Caco-2 (cell line): ENCODE results near the gene REPIN1. TPM values are rescaled to one million over a fixed set of nuclear protein-coding genes. Genes with fewer than 3 reads are reported as not detected.
A peak's percentile ranks its signal among the peaks of the same experiment; 100 is the strongest.

ENCODE experiments used
- BruUV-seq: library from RNA; stranded (reverse); fragments of 400-500 nt; replicated peaks from 2 replicates; lab custom pipeline; 2021; lab: Mats Ljungman, UMichigan
- CTCF ChIA-PET: fragments of 300-600 bp; sonication (Branson Sonifier 250); formaldehyde crosslinking; loops from one replicate; lab custom pipeline; 2022; ENCODE audit warnings: antibody characterized with exemption; lab: Charles Lee
- POLR2A ChIA-PET: fragments of 300-600 bp; sonication (Branson Sonifier 250); formaldehyde crosslinking; loops from one replicate; lab custom pipeline; 2022; ENCODE audit warnings: antibody characterized with exemption; lab: Charles Lee
- DNase-seq, 2 experiments: peaks; one replicate each; pipeline versions ENCODE4 v3.0.0 to v3.0.0-alpha.2; 2020 to 2022
- H3K27me3 ChIP-seq: replicated peaks from 2 replicates; pipeline ENCODE4 v1.6.0; 2011; ENCODE audit warnings: low read length; ENCODE audit not compliant: control insufficient read depth, insufficient read depth
- H3K36me3 ChIP-seq: 2 replicates; pipeline ENCODE4 v1.5.1; 2011; ENCODE audit warnings: low read length; ENCODE audit not compliant: control insufficient read depth, insufficient read depth
- H3K4me1 ChIP-seq: fragments of 250-450 bp; sonication (Bioruptor Pico); 2 replicates; pipeline ENCODE4 v1.5.1; 2020; ENCODE audit warnings: mild to moderate bottlenecking
- H3K4me3 ChIP-seq: 2 replicates; pipeline ENCODE4 v1.5.1; 2011; ENCODE audit warnings: low read depth, mild to moderate bottlenecking, control low read depth, low read length
- H3K9me3 ChIP-seq: fragments of 250-450 bp; sonication (Bioruptor Pico); 2 replicates; pipeline ENCODE4 v1.5.1; 2020; ENCODE audit warnings: mild to moderate bottlenecking, moderate library complexity
- H3K27ac Mint-ChIP-seq: one replicate; pipeline ENCODE4 v1.8.0; 2022; ENCODE audit warnings: mixed read lengths; ENCODE audit not compliant: unreplicated experiment
- H3K27me3 Mint-ChIP-seq: one replicate; pipeline ENCODE4 v1.8.0; 2022; ENCODE audit warnings: mixed read lengths; ENCODE audit not compliant: insufficient read depth, unreplicated experiment
- H3K36me3 Mint-ChIP-seq: one replicate; pipeline ENCODE4 v1.8.0; 2022; ENCODE audit warnings: mild to moderate bottlenecking, mixed read lengths; ENCODE audit not compliant: insufficient read depth, unreplicated experiment
- H3K4me1 Mint-ChIP-seq: one replicate; pipeline ENCODE4 v1.8.0; 2022; ENCODE audit warnings: low read depth, mixed read lengths; ENCODE audit not compliant: unreplicated experiment
- H3K4me3 Mint-ChIP-seq: one replicate; pipeline ENCODE4 v1.8.0; 2022; ENCODE audit warnings: mild to moderate bottlenecking, moderate library complexity, mixed read lengths; ENCODE audit not compliant: unreplicated experiment
- H3K9me3 Mint-ChIP-seq: one replicate; pipeline ENCODE4 v1.8.0; 2022; ENCODE audit warnings: mixed read lengths; ENCODE audit not compliant: unreplicated experiment
- intact Hi-C: fragments of 100-400 bp; cut with micrococcal nuclease; formaldehyde crosslinking; loops from one replicate; pipeline ENCODE4 v1.10.0; 2022; ENCODE audit not compliant: unreplicated experiment
- total RNA-seq: library from RNA; stranded (reverse); gene quantifications from 2 replicates; pipeline ENCODE4 v1.2.3, GENCODE V29; 2022
- TF ChIP-seq, protein P1 (sequence below), 2 experiments: fragments of 200-600 bp in 1 of 2; IDR thresholded peaks; 1 replicate in 1 of 2; 2 replicates in 1 of 2; pipeline versions ENCODE4 v1.5.1 to v1.8.0; 2011 to 2022; ENCODE audit warnings: antibody characterized with exemption in 1 of 2, control low read depth in 1 of 2, inconsistent platforms in 1 of 2, low read depth in 1 of 2, low read length in 1 of 2, mild to moderate bottlenecking in 1 of 2, moderate library complexity in 1 of 2; ENCODE audit not compliant: insufficient read depth in 1 of 2, severe bottlenecking in 1 of 2, unreplicated experiment in 1 of 2

The REPIN1 gene
- total RNA-seq, 1 experiment from 2014 or later = 148 TPM

DNA sequence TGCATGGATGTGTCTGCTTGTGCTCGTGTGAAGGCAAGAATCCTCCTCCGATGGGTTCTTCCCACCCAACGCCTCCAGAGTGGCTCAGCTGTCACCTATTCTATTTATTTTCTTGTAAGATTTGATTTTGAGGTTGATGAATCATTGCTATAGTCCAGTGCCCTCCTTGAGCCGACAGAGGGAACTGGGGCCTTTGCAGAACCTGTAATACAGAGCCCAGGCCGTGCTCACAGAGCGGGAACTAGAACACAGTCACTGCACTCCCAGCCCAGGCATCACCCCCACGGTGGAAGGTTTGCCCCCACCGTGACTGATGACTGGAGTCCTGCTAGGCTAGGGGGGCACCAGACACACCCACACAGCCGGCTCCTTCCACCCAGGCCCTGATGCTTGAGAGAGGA lies 29.2 kb upstream of the REPIN1 start:
- Mint-ChIP-seq H3K27me3 (no peaks in the 10 kb centered on the region), H3K36me3 (peaks cover 8% of the 10 kb centered on the region), H3K9me3 (no peaks in the 10 kb centered on the region), H3K4me3 (no peak overlapping the region), H3K27ac (peak overlapping the region; percentile 15), H3K4me1 (no peaks in the 10 kb centered on the region)
- Histone ChIP-seq H3K27me3 (no peaks in the 10 kb centered on the region), H3K4me3 (no peak overlapping the region), H3K4me1 (no peaks in the 10 kb centered on the region), H3K36me3 (no peaks in the 10 kb centered on the region), H3K9me3 (0 out of 2 replicates have a peak, but pooled peaks cover 5% of the 10 kb centered on the region)
- intact Hi-C loops = no loop called here
- ChIA-PET CTCF (no interaction called here), POLR2A (no interaction called here)
- TF ChIP-seq, protein P1, sequence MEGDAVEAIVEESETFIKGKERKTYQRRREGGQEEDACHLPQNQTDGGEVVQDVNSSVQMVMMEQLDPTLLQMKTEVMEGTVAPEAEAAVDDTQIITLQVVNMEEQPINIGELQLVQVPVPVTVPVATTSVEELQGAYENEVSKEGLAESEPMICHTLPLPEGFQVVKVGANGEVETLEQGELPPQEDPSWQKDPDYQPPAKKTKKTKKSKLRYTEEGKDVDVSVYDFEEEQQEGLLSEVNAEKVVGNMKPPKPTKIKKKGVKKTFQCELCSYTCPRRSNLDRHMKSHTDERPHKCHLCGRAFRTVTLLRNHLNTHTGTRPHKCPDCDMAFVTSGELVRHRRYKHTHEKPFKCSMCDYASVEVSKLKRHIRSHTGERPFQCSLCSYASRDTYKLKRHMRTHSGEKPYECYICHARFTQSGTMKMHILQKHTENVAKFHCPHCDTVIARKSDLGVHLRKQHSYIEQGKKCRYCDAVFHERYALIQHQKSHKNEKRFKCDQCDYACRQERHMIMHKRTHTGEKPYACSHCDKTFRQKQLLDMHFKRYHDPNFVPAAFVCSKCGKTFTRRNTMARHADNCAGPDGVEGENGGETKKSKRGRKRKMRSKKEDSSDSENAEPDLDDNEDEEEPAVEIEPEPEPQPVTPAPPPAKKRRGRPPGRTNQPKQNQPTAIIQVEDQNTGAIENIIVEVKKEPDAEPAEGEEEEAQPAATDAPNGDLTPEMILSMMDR (IDR thresholded peaks at IDR 0.05; ENCODE audit: insufficient read depth in 1 of 2, low read depth in 1 of 2, low read length in 1 of 2, severe bottlenecking in 1 of 2, unreplicated experiment in 1 of 2) = no peak
- BruUV-seq = no TSS peak
- DNase-seq = no peak

DNA sequence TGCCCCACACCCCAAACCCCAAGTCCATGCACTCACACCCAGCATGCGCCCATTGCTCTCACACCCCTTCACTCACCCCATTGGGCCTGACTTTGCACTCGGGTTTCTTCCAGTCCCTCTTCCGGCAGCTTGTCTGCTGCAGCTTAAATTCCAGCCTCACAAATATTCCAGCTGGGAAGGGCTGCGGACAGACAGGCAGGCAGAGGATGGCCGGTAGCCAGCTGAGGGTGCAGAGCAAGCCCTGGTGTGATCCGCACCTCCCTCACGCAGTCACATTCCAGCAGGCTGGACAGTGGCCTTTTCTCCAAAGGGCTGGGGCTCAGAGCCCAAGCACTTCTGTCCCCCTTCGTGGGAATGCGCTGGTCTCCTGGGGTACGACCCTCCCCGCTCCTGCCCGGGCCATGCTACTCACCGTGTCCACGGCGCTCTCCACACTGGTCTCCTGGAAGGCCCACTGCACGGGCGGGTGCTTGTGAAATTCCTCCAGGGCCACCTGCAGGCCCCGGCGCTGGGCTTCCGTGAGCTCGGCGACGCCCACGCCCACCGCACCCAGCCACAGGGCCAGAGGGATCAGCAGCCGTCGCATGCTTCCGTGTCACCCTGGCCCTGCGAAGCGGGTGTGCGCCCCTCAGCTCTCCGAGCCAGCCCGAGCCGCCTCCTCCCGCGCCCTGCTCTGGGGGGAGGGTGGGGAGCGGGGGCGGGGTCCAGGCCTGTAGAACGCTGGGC lies 28.4 kb upstream of the REPIN1 start:
- Mint-ChIP-seq H3K27ac (peak overlapping the region; percentile 15), H3K4me1 (no peaks in the 10 kb centered on the region), H3K4me3 (no peak overlapping the region), H3K36me3 (peaks cover 8% of the 10 kb centered on the region), H3K27me3 (no peaks in the 10 kb centered on the region), H3K9me3 (no peaks in the 10 kb centered on the region)
- ChIA-PET CTCF (no interaction called here), POLR2A (no interaction called here)
- intact Hi-C loops = no loop called here
- TF ChIP-seq, protein P1 (IDR thresholded peaks at IDR 0.05; ENCODE audit: insufficient read depth in 1 of 2, low read depth in 1 of 2, low read length in 1 of 2, severe bottlenecking in 1 of 2, unreplicated experiment in 1 of 2) = no peak
- no peaks in the 10 kb centered on the region for H3K36me3 ChIP-seq
- no peak overlapping the region for H3K4me3 ChIP-seq
- H3K27me3 ChIP-seq = no peaks in the 10 kb centered on the region
- no peaks in the 10 kb centered on the region for H3K4me1 ChIP-seq
- no peak for DNase-seq
- BruUV-seq = no TSS peak
- 0 out of 2 replicates have a peak, but pooled peaks cover 6% of the 10 kb centered on the region for H3K9me3 ChIP-seq

DNA sequence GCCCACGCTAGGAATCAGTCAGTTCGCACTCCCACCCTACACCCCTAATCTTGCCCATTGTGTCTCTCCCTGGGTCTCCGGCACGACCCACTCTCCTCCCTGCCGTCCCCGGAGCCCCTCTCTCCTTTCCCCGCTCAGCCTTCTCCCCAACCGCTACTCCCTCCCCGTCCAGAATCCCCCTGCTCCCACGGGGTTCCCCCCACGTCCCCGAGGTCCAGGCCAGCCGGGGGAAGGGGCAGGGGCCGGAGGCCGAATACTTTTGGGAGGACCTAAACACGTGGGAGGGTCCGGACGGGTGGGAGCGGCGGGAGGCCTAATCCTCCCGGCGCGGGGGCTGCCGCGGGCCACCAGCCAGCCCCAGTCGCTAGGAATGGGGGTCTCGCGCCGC lies 27.8 kb upstream of the REPIN1 start:
- CTCF ChIA-PET = no interaction called here
- Mint-ChIP-seq H3K36me3 (peaks cover 8% of the 10 kb centered on the region), H3K27ac (no peak overlapping the region), H3K4me3 (no peak overlapping the region), H3K9me3 (no peaks in the 10 kb centered on the region), H3K4me1 (no peaks in the 10 kb centered on the region), H3K27me3 (no peaks in the 10 kb centered on the region)
- Histone ChIP-seq H3K36me3 (no peaks in the 10 kb centered on the region), H3K4me1 (no peaks in the 10 kb centered on the region), H3K4me3 (no peak overlapping the region), H3K9me3 (0 out of 2 replicates have a peak, but pooled peaks cover 6% of the 10 kb centered on the region), H3K27me3 (no peaks in the 10 kb centered on the region)
- TF ChIP-seq, protein P1 (IDR thresholded peaks at IDR 0.05; ENCODE audit: insufficient read depth in 1 of 2, low read depth in 1 of 2, low read length in 1 of 2, severe bottlenecking in 1 of 2, unreplicated experiment in 1 of 2) = no peak
- intact Hi-C loops = no loop called here
- BruUV-seq = no TSS peak
- DNase-seq = no peak
- POLR2A ChIA-PET = no interaction called here
